ENCODE results near the gene ZNF865. TPM values are rescaled to one million over a fixed set of nuclear protein-coding genes. Genes with fewer than 3 reads are reported as not detected.

The ZNF865 gene
- total and polyA plus RNA-seq, 2 donors (not counting 3 experiments of a cell fraction or from before 2014, with no cell fraction given) = 4.0 to 10.1 TPM

DNA sequence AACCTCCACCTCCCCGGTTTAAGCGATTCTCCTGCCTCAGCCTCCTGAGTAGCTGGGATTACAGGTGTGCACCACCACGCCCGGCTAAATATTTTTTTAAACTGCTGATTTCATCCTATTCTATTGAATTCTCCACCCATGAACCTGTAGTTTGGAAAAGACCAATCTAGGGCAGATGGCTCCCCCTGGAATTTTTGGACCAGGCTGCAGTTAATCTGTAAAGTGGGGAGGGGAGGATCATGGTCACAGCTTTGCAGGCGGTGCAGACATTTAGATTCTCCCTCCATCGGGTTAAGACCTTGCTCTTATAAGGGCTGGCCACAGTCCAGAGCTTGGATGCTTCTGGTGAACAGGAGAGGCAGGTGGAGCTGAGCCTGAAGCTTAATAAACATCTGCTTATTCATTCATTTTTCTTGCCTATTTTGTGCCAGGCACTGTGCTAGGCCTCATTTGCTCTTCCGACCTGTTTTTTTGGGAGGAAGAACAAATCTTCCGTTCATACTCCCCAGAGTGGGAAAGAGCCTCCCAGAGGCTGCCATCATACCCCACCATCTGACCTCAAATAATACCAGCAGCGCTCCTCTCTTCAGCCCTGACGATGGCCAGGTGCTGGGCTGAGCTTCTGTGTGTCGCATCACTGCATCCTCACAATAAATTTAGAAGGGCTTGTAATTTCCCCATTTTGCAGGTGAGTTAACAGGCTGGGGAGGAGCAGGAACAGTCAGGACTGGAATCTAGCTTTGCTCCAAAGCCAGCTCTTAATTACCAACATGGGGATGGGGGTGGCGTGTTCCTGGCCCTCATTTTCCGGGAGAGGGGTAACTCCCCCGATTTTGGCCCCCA, 41.7 kb downstream of the ZNF865 start:
- intact Hi-C loops (cut with micrococcal nuclease) (no loop called here), dilution Hi-C loops (cut with MboI; ENCODE audit: extremely low pct_ligation_motif_present, low sequenced_read_pairs) (no loop called here)
- no peak overlapping the region for H3K9ac ChIP-seq (replicated peaks; ENCODE audit: extremely low read depth, insufficient read depth, low read length)
- H3K36me3 ChIP-seq (ENCODE audit: control insufficient read depth in 2 of 2, extremely low read depth in 1 of 2, insufficient read depth in 2 of 2, low read length in 2 of 2) = peaks cover 3 to 12% of the 10 kb centered on the region in 2 experiments
- FAIRE-seq = peak; percentile 4
- TF ChIP-seq GATA2 (IDR thresholded peaks at IDR 0.05; ENCODE audit: insufficient read depth, insufficient read length, low read depth, low read length) (no peak), JUN (IDR thresholded peaks at IDR 0.05; ENCODE audit: borderline replicate concordance, insufficient read depth, insufficient read length, low read depth) (no peak), FOS (IDR thresholded peaks at IDR 0.05; ENCODE audit: borderline replicate concordance, insufficient read depth, low read length) (no peak), POLR2A (IDR thresholded peaks at IDR 0.05; ENCODE audit: low read depth, low read length) (no peak)
- ChIA-PET CTCF (interaction anchor here (0.8 to 2.1 kb wide), 7 partner anchors 8 to 24 kb away, joined by 3 to 14 read pairs (median 4); no protein-coding TSS in a partner anchor), POLR2A (interaction anchor here (0.7 kb wide), 1 partner anchor 62 kb away, joined by 3 read pairs; no protein-coding TSS in a partner anchor)
- peak overlapping the region; percentile 60 for H3K4me2 ChIP-seq (ENCODE audit: insufficient read depth, low read length)
- H2AFZ ChIP-seq (ENCODE audit: low read depth, low read length) = peak overlapping the region; percentile 97
- H3K4me3 ChIP-seq (replicated peaks in 1 of 3; ENCODE audit: insufficient read depth in 1 of 3, low read depth in 1 of 3, low read length in 3 of 3) = peak overlapping the region in 2 of 3 experiments; percentile 71 to 77
- no peak for DNase-seq (ENCODE audit: low read depth, low spot score)
- peaks cover 19% of the 10 kb centered on the region for H3K79me2 ChIP-seq (ENCODE audit: control insufficient read depth, insufficient read depth, low read length)
- no peaks in the 10 kb centered on the region for H3K9me1 ChIP-seq (replicated peaks; ENCODE audit: control insufficient read depth, extremely low read depth, insufficient read depth, low read length)
- H3K9me3 ChIP-seq (replicated peaks; ENCODE audit: control insufficient read depth, insufficient read depth, low read length) = no peaks in the 10 kb centered on the region
- no peaks in the 10 kb centered on the region for H4K20me1 ChIP-seq (replicated peaks; ENCODE audit: control insufficient read depth, extremely low read depth, insufficient read depth, low read length)
- no peak overlapping the region for H3K27ac ChIP-seq (ENCODE audit: insufficient read depth, low read depth, low read length)
- BruUV-seq (replicated peaks) = no TSS peak
- H3K27me3 ChIP-seq (ENCODE audit: control insufficient read depth in 2 of 2, insufficient read depth in 2 of 2, low read length in 2 of 2) = no peaks in the 10 kb centered on the region
- H3K4me1 ChIP-seq (ENCODE audit: control insufficient read depth, extremely low read depth, insufficient read depth, low read length) = peaks cover 28% of the 10 kb centered on the region

DNA sequence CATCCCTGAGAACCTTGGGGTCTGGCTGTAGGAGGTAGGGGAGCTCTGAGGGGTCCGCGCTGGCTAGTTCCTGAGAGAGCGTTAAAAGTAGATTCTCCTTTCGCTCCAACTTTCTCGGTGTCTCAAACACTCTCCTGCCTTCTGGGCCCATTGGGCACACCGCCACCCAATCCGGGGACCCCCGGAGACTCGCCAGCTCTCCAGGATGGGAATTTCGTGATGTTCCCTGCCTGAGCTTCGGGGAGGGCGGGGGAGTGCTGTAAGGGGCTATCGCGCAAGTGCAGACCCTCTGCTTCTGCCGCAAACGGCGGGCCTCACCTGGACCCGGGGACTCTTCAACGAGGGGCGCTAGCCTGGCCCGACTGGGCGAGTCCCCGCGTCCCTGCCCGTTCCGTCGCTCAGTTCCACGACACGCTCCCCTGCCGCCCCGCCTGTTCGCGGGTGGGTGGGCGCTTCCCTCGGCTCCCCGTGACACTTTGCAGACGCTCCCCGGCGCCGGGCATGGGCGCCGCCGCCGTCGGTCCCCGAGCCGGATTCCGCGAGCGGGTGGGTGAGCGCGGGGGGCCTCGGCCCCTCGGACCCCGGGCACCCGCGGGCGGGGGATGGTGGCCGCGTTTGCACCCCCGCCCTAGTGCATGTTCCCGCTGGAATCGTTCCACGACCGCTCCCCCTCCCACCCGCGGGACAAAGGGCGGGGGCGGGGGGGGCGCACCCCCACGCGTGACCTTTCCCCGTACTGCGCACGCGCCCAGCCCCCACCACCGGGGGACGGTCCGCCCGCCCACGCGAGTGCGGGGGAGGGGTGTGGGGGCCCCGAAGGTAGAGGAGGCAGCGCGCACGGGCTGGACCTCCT, 42.5 kb downstream of the ZNF865 start, which contains the start of gene CCDC106:
TSS of gene CCDC106 (plus strand) at position 481 of the 853 bp plus-strand sequence. CDS start 835 bp downstream, outside the sequence.
- peaks cover 21% of the 10 kb centered on the region for H3K4me1 ChIP-seq (ENCODE audit: control insufficient read depth, extremely low read depth, insufficient read depth, low read length)
- POLR2A ChIA-PET = no interaction called here
- H4K20me1 ChIP-seq (replicated peaks; ENCODE audit: control insufficient read depth, extremely low read depth, insufficient read depth, low read length) = no peaks in the 10 kb centered on the region
- dilution Hi-C loops (cut with MboI; ENCODE audit: extremely low pct_ligation_motif_present, low sequenced_read_pairs) (no loop called here), intact Hi-C loops (cut with micrococcal nuclease) (no loop called here)
- H3K36me3 ChIP-seq (ENCODE audit: control insufficient read depth in 2 of 2, extremely low read depth in 1 of 2, insufficient read depth in 2 of 2, low read length in 2 of 2) = peaks cover 3 to 12% of the 10 kb centered on the region in 2 experiments
- peaks cover 18% of the 10 kb centered on the region for H3K79me2 ChIP-seq (ENCODE audit: control insufficient read depth, insufficient read depth, low read length)
- no TSS peak for BruUV-seq (replicated peaks)
- no peak for TF ChIP-seq POLR2A (IDR thresholded peaks at IDR 0.05; ENCODE audit: low read depth, low read length)
- TF ChIP-seq EZH2 (IDR thresholded peaks at IDR 0.05; ENCODE audit: borderline replicate concordance, low read depth, low read length, severe bottlenecking) = no peak
- no peak for TF ChIP-seq FOS (IDR thresholded peaks at IDR 0.05; ENCODE audit: borderline replicate concordance, insufficient read depth, low read length)
- TF ChIP-seq POLR2AphosphoS5 (IDR thresholded peaks at IDR 0.05; ENCODE audit: insufficient read depth, low read depth, low read length) = no peak
- peak within 1 kb of the TSS; percentile 60 for H3K4me2 ChIP-seq (ENCODE audit: insufficient read depth, low read length)
- CTCF ChIA-PET = interaction anchor here (0.8 to 2.1 kb wide), 7 partner anchors 9 to 24 kb away, joined by 3 to 14 read pairs (median 4); no protein-coding TSS in a partner anchor
- peak within 1 kb of the TSS; percentile 71 to 82 (median 77) for H3K4me3 ChIP-seq (replicated peaks in 1 of 3; ENCODE audit: insufficient read depth in 1 of 3, low read depth in 1 of 3, low read length in 3 of 3)
- no peaks in the 10 kb centered on the region for H3K27me3 ChIP-seq (ENCODE audit: control insufficient read depth in 2 of 2, insufficient read depth in 2 of 2, low read length in 2 of 2)
- FAIRE-seq (peak; percentile 71), DNase-seq (ENCODE audit: low read depth, low spot score) (peak; percentile 71)
- H3K9me3 ChIP-seq (replicated peaks; ENCODE audit: control insufficient read depth, insufficient read depth, low read length) = no peaks in the 10 kb centered on the region
- H3K27ac ChIP-seq (ENCODE audit: insufficient read depth, low read depth, low read length) = no peak within 1 kb of the TSS
- no peaks in the 10 kb centered on the region for H3K9me1 ChIP-seq (replicated peaks; ENCODE audit: control insufficient read depth, extremely low read depth, insufficient read depth, low read length)
- peak within 1 kb of the TSS; percentile 61 for H3K9ac ChIP-seq (replicated peaks; ENCODE audit: extremely low read depth, insufficient read depth, low read length)
- peak within 1 kb of the TSS; percentile 97 for H2AFZ ChIP-seq (ENCODE audit: low read depth, low read length)
